K562 (cell line): ENCODE results near the gene SNCA. TPM values are rescaled to one million over a fixed set of nuclear protein-coding genes. Genes with fewer than 3 reads are reported as not detected.

Experiments used
- ATAC-seq: fragments of 200-7000 bp; cut with Tn5 transposase; 3 replicates; pipeline ENCODE4 v1.9.1; 2020; ENCODE audit warnings: moderate library complexity
- BruUV-seq: library from RNA; stranded (reverse); fragments of 400-500 nt; replicated peaks from 2 replicates; lab custom pipeline; 2021; lab: Mats Ljungman, UMichigan
- CTCF ChIA-PET: fragments of 300-600 bp; formaldehyde crosslinking; extraction: SDS; loops from one replicate; lab custom pipeline; 2021; ENCODE audit warnings: low intra/inter-chr PET ratio; lab: Yijun Ruan, JAX
- POLR2A ChIA-PET: fragments of 300-600, 350-650 bp; sonication (Branson Sonifier 250); formaldehyde crosslinking; extraction: SDS; loops from one replicate; lab custom pipeline; 2021; ENCODE audit warnings: antibody characterized with exemption, inconsistent platforms; lab: Yijun Ruan, JAX
- DNase-seq, 4 experiments: peaks; one replicate each; pipeline versions ENCODE4 v3.0.0 to v3.0.0-alpha.2; 2011 to 2018; ENCODE audit warnings: low spot score in 3 of 4, mixed read lengths in 3 of 4; ENCODE audit errors: extremely low read depth in 1 of 4
- FAIRE-seq: peaks from 2 replicates; lab custom pipeline; 2011; peaks lifted over from hg19 to GRCh38; lab: Jason Lieb, UNC
- H2AFZ ChIP-seq: 2 replicates; pipeline ENCODE4 v1.6.0; 2011; ENCODE audit warnings: low read depth, low read length, control low read depth, inconsistent platforms
- H3K27ac ChIP-seq: fragments of 200-600 bp; 3 replicates; pipeline ENCODE4 v1.8.0; 2011; ENCODE audit warnings: low read depth, mild to moderate bottlenecking, control low read depth, inconsistent platforms, low read length, moderate library complexity, mixed read lengths; ENCODE audit errors: extremely low read depth
- H3K27me3 ChIP-seq, 2 experiments: fragments of 300-600 bp in 1 of 2; 2 replicates in 1 of 2; 3 replicates in 1 of 2; pipeline versions ENCODE4 v1.6.0 to v1.8.0; 2011; ENCODE audit warnings: inconsistent platforms in 2 of 2, low read length in 2 of 2, mild to moderate bottlenecking in 1 of 2, mixed read lengths in 1 of 2, moderate library complexity in 1 of 2; ENCODE audit not compliant: control insufficient read depth in 2 of 2, insufficient read depth in 2 of 2
- H3K36me3 ChIP-seq: fragments of 300-600 bp; 3 replicates; pipeline ENCODE4 v1.8.0; 2011; ENCODE audit warnings: mild to moderate bottlenecking, low read length, inconsistent platforms; ENCODE audit not compliant: control insufficient read depth, insufficient read depth
- H3K4me1 ChIP-seq, 2 experiments: fragments of 200-600 bp in 1 of 2; replicated peaks in 1 of 2; 2 replicates in 1 of 2; 3 replicates in 1 of 2; pipeline versions ENCODE4 v1.5.1 to v1.8.0; 2011; ENCODE audit warnings: inconsistent platforms in 2 of 2, low read length in 2 of 2, mild to moderate bottlenecking in 1 of 2, mixed read lengths in 1 of 2, moderate library complexity in 1 of 2; ENCODE audit not compliant: control insufficient read depth in 2 of 2, insufficient read depth in 2 of 2
- H3K4me2 ChIP-seq: 2 replicates; pipeline ENCODE4 v1.6.1; 2011; ENCODE audit warnings: low read length, control low read depth, inconsistent platforms, mixed read lengths; ENCODE audit not compliant: insufficient read depth
- H3K4me3 ChIP-seq: fragments of 200-600 bp; sonication (generic), shearing (Covaris generic); 2 replicates; pipeline ENCODE4 v1.5.1; 2016; ENCODE audit warnings: control low read depth, inconsistent platforms
- H3K79me2 ChIP-seq: fragments of 200-600 bp; 3 replicates; pipeline ENCODE4 v1.8.0; 2011; ENCODE audit warnings: low read length, inconsistent platforms; ENCODE audit not compliant: control insufficient read depth, insufficient read depth
- H3K9ac ChIP-seq, 2 experiments: 2 replicates each; pipeline versions ENCODE4 v1.6.0 to v1.6.1; 2011; ENCODE audit warnings: low read depth in 2 of 2, low read length in 2 of 2, control low read depth in 1 of 2, inconsistent platforms in 1 of 2, mild to moderate bottlenecking in 1 of 2, mixed read lengths in 1 of 2; ENCODE audit not compliant: insufficient read depth in 1 of 2
- H3K9me1 ChIP-seq: one replicate; pipeline ENCODE4 v1.6.0; 2011; ENCODE audit warnings: inconsistent platforms, mild to moderate bottlenecking, low read length, moderate library complexity; ENCODE audit not compliant: control insufficient read depth, insufficient read depth
- H3K9me3 ChIP-seq: replicated peaks from 2 replicates; pipeline ENCODE4 v1.5.1; 2011; ENCODE audit warnings: low read depth, low read length, inconsistent platforms; ENCODE audit not compliant: control insufficient read depth, insufficient read depth
- H4K20me1 ChIP-seq: replicated peaks from 2 replicates; pipeline ENCODE4 v1.6.1; 2011; ENCODE audit warnings: low read length, inconsistent platforms, mixed read lengths; ENCODE audit not compliant: control insufficient read depth, insufficient read depth
- CBFA2T2 ChIP-seq: fragments of 450-650 bp; conservative IDR thresholded peaks from 2 replicates; pipeline ENCODE4 v1.6.1; 2017; ENCODE audit warnings: mild to moderate bottlenecking
- CBFA2T3 ChIP-seq: fragments of 450-650 bp; IDR thresholded peaks from 2 replicates; pipeline ENCODE4 v1.6.1; 2017
- CREB5 ChIP-seq: fragments of 250-450 bp; sonication (Bioruptor Pico); IDR thresholded peaks from 2 replicates; pipeline ENCODE4 v1.5.0; 2020; ENCODE audit warnings: mild to moderate bottlenecking
- POLR2B ChIP-seq: fragments of 450-650 bp; IDR thresholded peaks from 2 replicates; pipeline ENCODE4 v1.6.1; 2018; ENCODE audit warnings: low read depth; ENCODE audit not compliant: partially characterized antibody
- TEAD4 ChIP-seq, 2 experiments: sonication (generic) in 1 of 2; formaldehyde crosslinking in 1 of 2; IDR thresholded peaks; 2 replicates each; pipeline versions ENCODE4 v1.6.1 to v1.8.0; 2012 to 2022; ENCODE audit warnings: borderline replicate concordance in 1 of 2, inconsistent platforms in 1 of 2, low read length in 1 of 2, mild to moderate bottlenecking in 1 of 2, missing genetic modification reagents in 1 of 2
- THRA ChIP-seq: fragments of 450-650 bp; IDR thresholded peaks from 2 replicates; pipeline ENCODE4 v1.6.1; 2017; ENCODE audit warnings: mild to moderate bottlenecking, moderate library complexity
- WHSC1 ChIP-seq: IDR thresholded peaks from one replicate; pipeline ENCODE4 v1.6.1; 2012; ENCODE audit warnings: low read length, control low read depth, inconsistent platforms
- WGBS: fragments of 100-300 bp; shearing (Covaris generic); methylation state at CpG from one replicate; pipeline ENCODE4 v1.1.6; 2016; ENCODE audit warnings: low coverage, mixed read lengths; ENCODE audit not compliant: insufficient coverage; ENCODE audit errors: missing lambda C conversion rate; 5-methylcytosine and 5-hydroxymethylcytosine counted together
- in situ Hi-C: fragments of 300-500 bp; cut with MboI; formaldehyde crosslinking; loops from 4 replicates; pipeline ENCODE4 v1.15.0; 2018; ENCODE audit warnings: inconsistent platforms, mixed read lengths
- intact Hi-C: fragments of 100-400 bp; cut with micrococcal nuclease; formaldehyde crosslinking; loops from 2 replicates; pipeline ENCODE4 v1.14.2; 2022
- polyA plus RNA-seq, 8 experiments: library from polyadenylated mRNA; depleted of rRNA in 4 of 8; stranded (reverse) in 5 of 8; unstranded in 3 of 8; fragments of >200 nt; fragmentation: Nextera tagmentation in 2 of 8; fragmentation: Illumina TruSeq in 1 of 8; extraction: Ambion mirVana in 2 of 8; extraction: Trizol in 1 of 8; gene quantifications; 2 replicates each; pipeline versions ENCODE4 v1.2.1 to v1.2.3, GENCODE V29; 2011 to 2014; ENCODE audit warnings: inconsistent platforms in 1 of 8, missing spikeins in 1 of 8
- total RNA-seq, 7 experiments: library from RNA; depleted of rRNA in 6 of 7; stranded (reverse); fragments of >200 nt in 6 of 7; fragmentation: Illumina TruSeq in 2 of 7; extraction: Trizol in 2 of 7; gene quantifications; 2 replicates each; pipeline versions ENCODE4 v1.2.1 to v1.2.3, GENCODE V29; 2011 to 2021; ENCODE audit warnings: low replicate concordance in 1 of 7

The SNCA gene
- total and polyA plus RNA-seq, 9 of the 15 experiments (the other 6 are each of a cell fraction or from before 2014, with no cell fraction given) = 1.7 to 12.6 (median 3.6) TPM

- Histone ChIP-seq H4K20me1 (no peaks in the 10 kb centered on the region), H3K9me3 (no peaks in the 10 kb centered on the region), H3K4me3 (no peak overlapping the region), H3K4me2 (no peak overlapping the region), H3K9me1 (no peaks in the 10 kb centered on the region), H2AFZ (no peak overlapping the region), H3K36me3 (no peaks in the 10 kb centered on the region), H3K79me2 (no peaks in the 10 kb centered on the region), H3K27ac (no peak overlapping the region), H3K9ac (no peak overlapping the region), H3K27me3 (no peaks in the 10 kb centered on the region), H3K4me1 (no peaks in the 10 kb centered on the region; a peak in 1 of 5 replicates)
- no TSS peak for BruUV-seq
- peak in 1 of 4 experiments; percentile 16 for DNase-seq
- 4% methylated on average over 5 of the region's 5 CpGs for WGBS
- ATAC-seq = peak; percentile 37; the same call in 2 of the 3 replicates
- TF ChIP-seq WHSC1 = no peak
- no peak for TF ChIP-seq THRA
- TF ChIP-seq POLR2B = no peak
- no peak for TF ChIP-seq CREB5 (CRISPR knock-in tag)
- TF ChIP-seq TEAD4 (IDR thresholded peaks at IDR 0.05; ENCODE audit: low read length) = peak; percentile 52; the same call in 1 of the 2 replicates
- TF ChIP-seq TEAD4 (CRISPR knock-in tag; IDR thresholded peaks at IDR 0.05; ENCODE audit: borderline replicate concordance) = no peak
- peak; percentile 43 for TF ChIP-seq CBFA2T2
- TF ChIP-seq CBFA2T3 = peak; percentile 64
- intact Hi-C loops = no loop called here
- ChIA-PET POLR2A (no interaction called here), CTCF (no interaction called here)
- in situ Hi-C loops = no loop called here
- FAIRE-seq = no peak
These were observed 26.6 kb upstream of the SNCA start for GRCh38 chr4:89863533-89863932.
